GM12801 (cell line): ENCODE data around the gene KIAA1614.

ENCODE experiments used
- CTCF ChIP-seq: IDR thresholded peaks from one replicate; pipeline ENCODE4 v1.5.1; 2011; ENCODE audit warnings: control low read depth; ENCODE audit not compliant: insufficient read length; ENCODE audit errors: extremely low read depth

KIAA1614 gene

GRCh38 chr1:180918519-180918918 lies 5.8 kb downstream of the KIAA1614 start:
- TF ChIP-seq CTCF = no peak

DNA sequence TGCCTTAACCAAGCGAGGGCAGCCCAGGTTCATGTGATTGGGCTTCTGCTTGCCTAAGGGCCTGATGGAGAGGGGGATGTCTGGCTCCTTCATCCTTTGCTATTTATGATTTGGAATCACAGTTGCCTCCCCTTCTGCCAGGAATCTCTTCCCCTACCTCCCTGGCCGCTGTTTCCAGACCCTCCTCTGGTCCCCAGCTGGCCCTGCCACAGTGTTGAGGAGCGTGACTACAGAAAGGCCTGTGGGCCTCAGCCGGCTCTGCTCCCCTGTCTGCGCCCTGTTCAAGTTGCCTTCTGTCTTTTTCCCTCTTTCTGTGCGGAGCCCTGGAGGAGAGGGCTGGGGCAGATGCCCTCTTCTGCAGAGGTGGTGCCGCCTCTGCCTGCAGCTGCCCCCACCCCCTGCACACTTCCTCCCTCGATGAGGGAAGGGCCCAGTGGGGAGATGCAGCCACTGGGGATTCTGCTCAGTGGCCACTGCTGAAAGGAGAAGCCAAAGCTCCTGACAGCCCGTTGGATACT lies 6.5 kb downstream of the KIAA1614 start:
- TF ChIP-seq CTCF = no peak

- TF ChIP-seq CTCF = no peak
Measured at GRCh38 chr1:180920193-180920592, 7.5 kb downstream of the KIAA1614 start.

GRCh38 chr1:180920702-180921101 lies 8.0 kb downstream of the KIAA1614 start:
- TF ChIP-seq CTCF = no peak

- no peak for TF ChIP-seq CTCF
Measured at GRCh38 chr1:180921386-180921785, 8.7 kb downstream of the KIAA1614 start.

DNA sequence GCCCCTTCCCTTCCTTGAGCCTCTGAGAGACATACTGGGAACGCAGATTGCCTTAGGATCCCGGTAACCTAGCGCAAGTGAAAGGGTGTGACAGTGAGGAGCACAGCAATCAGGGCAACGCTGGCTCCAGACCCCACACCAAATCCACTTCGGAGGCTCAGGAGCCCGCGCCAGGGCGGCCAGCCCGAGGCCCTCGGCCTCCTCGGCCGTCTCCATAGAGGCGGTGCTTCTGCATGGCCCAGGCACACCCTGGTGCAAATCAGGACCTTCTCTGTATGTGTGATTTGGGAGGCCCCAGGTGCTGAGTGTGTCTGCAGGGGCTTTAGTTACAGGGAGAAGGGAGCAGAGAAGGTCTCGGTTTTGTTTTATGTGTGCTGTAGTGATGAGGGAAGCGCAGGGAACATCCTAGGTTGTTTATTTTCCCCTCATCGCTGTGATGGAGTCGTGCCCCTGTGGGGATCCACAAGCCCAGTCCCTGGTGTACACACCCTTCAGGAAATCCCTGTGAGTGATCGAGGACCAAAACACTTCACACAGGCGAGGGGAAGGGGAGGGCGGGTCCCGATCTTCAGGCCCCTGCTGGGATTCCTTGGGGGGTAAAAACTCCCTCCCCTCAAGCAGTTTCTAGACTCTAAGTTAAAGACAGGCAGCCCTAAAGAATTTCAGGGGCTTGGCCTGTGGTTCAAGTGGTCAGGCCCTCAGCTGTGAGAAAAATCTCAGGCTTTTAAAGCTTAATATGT lies 9.4 kb downstream of the KIAA1614 start:
- TF ChIP-seq CTCF = no peak

- no peak for TF ChIP-seq CTCF
Measured at GRCh38 chr1:180922631-180923015, 9.9 kb downstream of the KIAA1614 start.
